IPS DF 19.7 (cell line): Measurements from ENCODE around the gene NDUFB10.

Experiments used
- DNase-seq: peaks from one replicate; pipeline ENCODE4 v3.0.0-alpha.2; 2013; ENCODE audit warnings: low read depth, low spot score

Gene NDUFB10

DNA sequence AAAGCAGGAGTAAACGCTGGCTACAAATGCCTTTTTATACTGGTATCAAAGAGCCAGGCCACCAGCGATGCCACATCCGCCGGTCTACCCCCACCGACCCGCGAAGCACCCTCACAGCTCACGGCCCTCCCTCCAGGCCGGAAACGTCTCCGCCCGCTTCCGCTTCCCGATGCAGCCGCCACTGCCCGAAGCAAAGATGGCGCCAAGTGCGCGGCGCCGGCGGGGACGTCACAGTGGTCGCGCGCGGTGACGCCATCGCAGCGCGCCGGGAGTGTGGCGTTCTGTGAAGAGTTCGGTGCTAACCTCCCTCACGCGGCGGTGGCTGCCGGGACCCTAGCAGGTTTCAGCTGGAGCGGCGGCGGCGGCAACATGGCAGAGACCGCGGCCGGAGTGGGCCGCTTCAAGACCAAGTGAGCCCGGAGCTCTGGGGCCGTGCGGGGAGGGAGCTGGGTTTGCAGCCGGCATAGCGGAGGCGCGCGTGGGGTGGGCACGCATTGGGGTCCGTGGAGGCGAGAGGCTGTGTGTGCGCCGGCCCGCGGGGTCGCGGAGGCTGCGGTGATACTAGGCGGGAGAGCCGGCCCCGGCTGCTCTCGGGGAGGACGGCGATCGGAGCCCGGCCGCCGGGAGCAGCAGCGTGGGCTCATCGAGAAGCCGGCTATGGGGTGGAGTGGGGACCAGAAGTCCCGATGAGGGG lies 12.6 kb downstream of the NDUFB10 start, which contains the start of gene TBL3:
TBL3 (plus strand) TSS at position 258 of the 694 bp plus-strand sequence; CDS start at position 370, 112 bp downstream.
- DNase-seq, result no peak

DNA sequence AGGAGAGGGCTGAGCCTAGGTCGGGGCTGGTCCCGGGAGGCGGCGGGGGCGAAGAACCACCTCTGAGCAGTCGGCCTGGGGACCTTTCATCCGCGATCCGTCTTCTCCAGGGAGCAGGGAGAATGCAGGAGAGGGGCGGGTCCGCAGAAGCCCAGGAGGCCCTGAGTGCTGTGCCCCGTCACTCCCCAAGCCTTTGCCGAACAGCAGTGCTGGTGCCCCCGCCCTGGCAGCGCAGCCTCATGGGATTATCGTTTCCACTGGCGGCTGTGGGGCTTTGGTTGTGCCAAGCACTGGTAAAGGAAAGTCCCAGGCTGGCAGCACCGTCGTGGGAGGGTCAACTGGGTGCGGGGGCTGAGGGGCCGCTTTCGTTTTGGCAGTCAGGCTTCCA lies 13.1 kb downstream of the NDUFB10 start:
- no peak for DNase-seq

DNA sequence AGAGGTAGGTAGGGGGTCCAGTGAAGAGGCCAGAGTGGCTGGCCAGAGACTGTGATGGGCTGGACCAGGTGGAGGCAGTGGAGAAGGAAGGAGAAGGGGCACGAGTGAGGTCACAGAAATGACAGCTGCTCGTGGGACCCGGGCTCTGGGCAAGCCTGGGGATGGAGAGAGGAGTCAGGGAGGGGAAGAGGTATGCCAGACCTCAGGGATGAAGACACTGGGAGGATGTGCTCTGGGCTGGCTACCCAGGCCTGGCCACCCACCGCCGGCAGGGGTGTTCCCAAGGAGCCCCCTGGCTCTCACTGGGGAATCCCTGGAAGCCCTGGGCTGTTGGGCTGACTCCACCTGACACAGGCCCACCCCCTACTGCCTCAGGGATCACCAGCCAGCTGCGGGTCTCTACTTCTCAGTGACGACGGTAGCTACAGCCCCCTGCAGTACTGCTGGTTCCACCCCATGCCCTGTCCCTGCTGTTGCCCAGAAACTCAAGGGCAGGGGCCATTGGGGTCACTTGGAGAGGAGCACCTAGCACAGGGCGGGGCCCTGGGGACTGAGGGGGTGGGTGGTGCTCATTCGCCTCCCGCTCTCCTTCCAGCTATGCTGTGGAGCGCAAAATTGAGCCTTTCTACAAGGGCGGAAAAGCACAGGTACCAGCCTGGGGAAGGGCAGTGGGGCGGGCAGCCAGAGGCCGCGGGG lies 14.3 kb downstream of the NDUFB10 start:
- no peak for DNase-seq

DNA sequence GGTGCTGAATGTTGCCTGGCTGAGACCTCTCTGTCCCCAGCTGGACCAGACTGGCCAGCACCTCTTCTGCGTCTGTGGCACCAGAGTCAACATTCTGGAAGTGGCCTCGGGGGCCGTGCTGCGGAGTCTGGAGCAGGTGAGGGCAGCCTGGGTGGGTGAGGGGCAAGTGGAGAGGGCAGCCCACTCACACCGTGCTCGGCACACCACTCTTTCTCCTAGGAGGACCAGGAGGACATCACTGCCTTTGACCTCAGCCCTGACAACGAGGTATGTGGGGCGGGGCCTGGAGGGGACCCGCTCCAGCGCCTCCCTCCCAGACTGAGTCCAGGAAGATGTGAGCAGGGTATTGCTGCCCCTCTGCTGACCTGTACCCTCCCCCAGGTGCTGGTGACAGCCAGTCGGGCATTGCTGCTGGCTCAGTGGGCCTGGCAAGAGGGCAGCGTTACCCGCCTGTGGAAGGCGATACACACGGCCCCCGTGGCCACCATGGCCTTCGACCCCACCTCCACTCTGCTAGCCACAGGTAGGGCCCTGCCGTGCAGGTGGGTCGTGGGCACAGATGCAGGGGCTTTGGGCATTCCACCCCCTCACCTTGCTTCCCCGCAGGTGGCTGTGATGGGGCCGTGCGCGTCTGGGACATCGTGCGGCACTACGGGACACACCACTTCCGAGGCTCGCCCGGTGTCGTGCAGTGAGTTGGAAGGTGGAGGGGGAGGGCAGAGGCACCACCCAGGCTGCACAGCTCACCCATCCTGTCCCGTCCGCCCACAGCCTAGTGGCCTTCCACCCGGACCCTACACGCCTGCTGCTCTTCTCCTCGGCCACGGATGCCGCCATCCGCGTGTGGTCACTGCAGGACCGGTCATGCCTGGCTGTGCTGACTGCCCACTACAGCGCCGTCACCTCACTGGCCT lies 15.1 kb downstream of the NDUFB10 start:
- no peak for DNase-seq

DNA sequence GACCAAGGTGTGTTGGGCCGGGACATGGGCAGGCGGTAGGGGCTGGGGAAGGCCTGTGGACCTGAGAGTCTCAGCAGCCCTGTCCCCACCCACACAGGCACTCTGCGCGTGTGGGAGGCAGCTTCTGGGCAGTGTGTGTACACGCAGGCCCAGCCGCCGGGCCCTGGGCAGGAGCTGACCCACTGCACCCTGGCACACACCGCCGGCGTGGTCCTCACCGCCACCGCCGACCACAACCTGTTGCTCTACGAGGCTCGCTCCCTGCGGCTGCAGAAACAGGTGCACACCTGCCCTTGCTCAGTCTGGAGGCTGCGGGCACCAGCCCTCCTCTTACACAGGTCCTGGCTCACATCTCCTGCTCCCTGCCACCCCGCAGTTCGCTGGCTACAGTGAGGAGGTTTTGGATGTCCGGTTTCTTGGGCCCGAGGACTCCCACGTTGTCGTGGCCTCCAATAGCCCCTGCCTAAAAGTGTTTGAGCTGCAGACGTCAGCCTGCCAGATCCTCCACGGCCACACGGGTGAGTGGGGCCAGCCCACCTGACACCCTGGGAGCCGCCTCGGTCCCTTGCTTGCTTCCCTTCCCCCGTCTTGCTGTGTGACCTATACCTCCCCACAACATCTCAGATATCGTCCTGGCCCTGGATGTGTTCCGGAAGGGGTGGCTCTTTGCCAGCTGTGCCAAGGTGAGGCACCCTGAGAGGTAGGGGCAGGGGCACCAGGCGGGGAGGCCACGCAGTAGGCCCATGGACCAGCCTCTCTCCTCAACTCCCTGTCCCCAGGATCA lies 16.3 kb downstream of the NDUFB10 start:
- no peak for DNase-seq

DNA sequence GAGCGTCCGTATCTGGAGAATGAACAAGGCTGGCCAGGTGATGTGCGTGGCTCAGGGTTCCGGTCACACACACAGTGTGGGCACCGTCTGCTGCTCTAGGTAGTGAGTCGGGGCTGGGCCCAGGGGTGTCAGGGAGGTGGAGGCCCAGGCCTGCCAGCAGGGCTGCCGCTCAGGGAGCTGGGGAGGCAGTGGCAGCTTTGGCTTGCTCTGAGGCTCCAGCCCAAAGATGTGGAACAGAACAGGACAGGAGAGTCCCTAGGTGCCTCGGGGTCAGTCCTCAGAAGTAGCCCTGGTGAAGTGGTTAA lies 16.8 kb downstream of the NDUFB10 start:
- no peak for DNase-seq

DNA sequence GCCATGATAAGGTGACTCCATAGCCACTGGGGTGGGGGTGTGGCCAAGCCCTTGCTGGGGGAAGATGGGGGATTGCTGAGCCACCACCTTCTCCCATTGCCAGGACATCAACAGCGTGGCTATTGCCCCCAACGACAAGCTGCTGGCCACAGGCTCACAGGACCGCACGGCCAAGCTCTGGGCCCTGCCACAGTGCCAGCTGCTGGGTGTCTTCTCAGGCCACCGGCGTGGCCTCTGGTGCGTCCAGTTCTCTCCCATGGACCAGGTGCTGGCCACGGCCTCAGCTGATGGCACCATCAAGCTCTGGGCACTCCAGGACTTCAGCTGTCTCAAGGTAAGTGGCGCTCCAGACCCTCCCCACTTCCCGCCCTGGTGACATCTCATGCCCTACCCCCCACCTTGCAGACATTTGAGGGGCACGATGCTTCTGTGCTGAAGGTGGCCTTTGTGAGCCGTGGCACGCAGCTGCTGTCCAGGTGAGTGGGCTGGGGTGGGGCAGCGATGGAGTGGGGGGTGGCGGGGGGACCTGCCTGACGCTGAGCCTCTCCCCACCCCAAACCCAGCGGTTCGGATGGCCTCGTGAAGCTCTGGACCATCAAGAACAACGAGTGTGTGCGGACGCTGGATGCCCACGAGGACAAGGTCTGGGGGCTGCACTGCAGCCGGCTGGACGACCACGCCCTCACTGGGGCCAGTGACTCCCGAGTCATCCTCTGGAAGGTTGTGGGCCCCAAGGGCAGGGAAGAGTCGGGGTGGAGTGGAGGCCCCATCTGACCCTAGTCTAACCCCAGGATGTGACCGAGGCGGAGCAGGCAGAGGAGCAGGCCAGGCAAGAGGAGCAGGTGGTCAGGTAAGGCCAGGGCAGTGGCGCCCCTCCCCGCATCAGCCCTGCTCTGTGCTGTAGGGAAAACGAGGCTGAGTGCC lies 17.9 kb downstream of the NDUFB10 start:
- no peak for DNase-seq

DNA sequence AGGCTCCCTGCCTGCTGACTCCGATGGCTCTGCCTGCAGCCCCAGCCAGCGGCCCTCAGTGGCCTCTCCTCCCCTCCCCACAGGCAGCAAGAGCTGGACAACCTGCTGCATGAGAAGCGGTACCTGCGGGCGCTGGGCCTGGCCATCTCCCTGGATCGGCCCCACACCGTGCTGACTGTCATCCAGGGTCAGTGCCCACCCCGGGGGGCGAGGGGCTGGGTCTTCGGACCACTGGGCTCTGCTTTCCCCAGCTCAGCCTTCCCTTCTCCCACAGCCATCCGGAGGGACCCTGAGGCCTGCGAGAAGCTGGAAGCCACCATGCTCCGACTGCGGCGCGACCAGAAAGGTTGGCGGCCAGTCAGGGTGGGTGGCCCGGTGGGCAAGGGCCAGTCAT lies 18.5 kb downstream of the NDUFB10 start:
- no peak for DNase-seq

DNA sequence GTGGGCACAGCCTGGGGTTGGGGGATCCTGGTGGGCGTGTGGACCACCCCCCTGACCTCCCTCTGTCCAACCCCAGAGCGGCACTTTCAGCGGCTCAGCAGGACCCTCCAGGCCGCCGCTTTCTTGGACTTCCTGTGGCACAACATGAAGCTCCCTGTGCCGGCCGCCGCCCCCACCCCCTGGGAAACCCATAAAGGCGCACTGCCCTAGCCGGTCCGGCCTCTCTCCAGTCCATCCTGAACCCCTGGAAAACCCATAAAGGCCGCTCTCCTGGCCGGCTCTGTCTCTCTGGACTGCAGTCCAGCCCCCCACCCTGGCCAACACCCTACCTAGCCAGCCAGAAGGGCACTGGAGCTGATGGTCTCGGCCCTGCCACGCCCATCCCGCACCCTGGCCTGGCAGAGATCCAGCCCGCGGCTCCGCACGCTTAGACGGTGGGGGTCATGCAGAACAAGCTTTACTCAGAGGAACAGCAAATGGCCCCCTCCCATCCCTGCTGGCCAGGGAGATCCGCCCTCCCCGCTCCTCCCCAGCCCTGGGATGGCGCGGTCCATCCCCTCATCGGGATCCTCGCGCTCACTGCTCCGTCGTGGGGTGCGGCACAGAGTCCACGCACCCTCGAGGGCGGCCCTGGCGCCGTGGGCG lies 19.3 kb downstream of the NDUFB10 start:
- no peak for DNase-seq

DNA sequence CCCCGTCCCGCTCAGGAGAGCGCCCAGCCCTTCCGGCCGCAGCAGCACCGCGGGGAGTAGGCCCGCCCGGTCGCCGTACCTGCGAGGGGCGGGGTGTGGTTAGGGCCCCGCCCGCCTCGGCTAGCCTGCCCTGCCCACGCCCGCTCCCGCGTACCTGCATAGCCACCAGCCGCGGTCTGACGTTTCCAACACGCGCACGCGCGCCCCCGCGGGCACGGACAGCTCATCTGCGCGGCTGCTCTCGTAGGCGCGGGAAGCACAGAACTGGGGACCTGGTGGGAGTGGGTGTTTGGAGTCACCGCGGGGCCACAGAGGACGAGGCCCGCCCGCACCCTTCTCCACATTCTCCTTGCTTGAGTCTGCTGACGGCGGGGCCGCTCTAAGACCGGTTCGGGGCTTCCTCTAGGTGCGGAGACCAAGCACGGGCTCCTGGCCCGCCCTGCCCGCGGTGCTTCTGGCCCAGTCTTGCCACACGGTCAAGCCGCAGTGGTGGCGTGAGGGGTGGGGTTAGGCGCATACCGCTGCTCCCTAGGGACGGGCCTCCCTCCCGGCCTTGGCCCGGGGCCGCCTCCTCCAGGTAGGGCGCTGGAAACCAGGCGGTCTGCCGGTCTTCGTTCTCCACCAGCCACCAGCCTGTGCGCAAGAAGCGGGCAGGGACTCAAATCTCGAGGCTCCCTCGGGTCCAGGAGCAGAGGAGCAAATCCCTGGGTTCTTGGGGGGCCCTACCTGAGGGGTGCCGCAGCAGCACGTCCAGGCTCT lies 20.1 kb downstream of the NDUFB10 start:
- no peak for DNase-seq

DNA sequence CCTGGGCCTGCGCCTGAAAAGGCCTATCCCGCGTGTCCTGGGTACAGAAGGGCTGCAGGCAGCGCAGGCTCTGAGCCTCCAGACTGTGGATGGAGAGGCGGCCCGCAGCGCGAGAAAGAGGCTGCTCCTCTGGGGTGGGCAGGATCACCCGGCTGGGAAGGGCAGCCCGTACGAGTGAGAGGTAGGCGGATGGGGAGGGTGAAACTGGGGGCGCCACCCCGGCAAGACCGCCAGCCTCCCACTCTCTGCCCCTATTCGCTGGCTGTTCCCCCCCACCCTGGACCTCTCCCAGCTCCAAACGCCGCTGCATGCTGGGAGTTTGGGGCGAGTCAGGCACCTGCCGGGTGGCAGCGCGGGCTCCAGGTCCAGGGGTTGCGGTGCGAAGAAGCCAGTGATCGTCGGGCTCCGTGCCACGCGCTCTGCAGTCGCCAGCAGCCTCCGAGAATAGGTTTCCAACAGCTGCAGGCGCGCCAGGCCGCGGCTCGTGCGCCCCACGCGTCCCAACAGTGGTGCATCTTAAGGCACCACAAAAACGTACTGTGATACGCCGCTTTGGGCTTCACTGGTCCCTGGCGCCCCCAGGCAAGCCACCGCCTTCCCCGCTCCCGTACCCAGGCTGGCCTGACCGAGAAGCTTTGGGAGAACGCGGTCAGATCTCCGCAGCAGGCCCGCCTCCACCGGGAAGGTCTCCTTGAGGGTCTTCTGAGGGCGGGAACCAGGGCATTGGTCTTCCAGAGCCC lies 20.9 kb downstream of the NDUFB10 start:
- DNase-seq, result no peak

DNA sequence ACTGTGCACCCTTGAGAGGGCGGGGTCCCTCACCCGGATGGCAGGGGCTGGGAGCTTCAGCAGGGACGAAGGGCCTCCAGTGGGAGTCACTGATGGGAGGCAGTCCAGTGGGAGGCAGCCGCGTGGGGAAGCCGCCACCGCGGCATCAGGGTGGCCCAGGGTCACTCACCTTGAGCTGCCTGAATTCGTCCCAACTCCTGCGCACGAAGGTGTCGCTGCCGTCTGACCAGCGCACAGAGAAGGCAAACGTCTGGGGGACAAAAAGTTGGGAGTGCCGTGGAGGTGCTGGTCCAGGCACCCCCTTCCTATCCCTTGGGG lies 21.4 kb downstream of the NDUFB10 start:
- DNase-seq, result no peak

DNA sequence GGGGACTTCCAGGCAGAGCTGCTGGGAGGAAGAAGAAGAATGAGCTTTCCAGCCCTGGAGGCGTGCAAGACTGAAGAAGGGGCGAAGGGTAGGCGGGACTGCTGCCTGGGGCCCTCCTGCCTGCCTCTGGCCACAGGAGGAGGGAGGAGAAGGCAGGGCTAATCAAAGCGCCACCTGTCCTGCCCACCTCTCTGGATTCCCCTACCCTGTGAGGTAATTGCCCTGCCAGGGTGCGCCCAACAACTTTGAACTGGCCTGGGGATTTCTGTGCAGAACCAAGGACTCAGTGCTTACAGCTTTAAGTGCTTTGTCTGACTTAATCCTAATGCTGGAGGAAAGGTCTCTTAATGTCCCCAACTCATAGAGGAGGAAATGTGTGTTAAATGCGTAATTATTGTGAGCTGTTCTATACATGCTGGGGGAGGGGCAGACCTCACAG lies 22.1 kb downstream of the NDUFB10 start, which contains the start of gene NOXO1:
NOXO1 (minus strand) TSS at position 72 of the 439 bp plus-strand sequence. CDS start 290 bp downstream, outside the sequence.
- DNase-seq, result no peak

DNA sequence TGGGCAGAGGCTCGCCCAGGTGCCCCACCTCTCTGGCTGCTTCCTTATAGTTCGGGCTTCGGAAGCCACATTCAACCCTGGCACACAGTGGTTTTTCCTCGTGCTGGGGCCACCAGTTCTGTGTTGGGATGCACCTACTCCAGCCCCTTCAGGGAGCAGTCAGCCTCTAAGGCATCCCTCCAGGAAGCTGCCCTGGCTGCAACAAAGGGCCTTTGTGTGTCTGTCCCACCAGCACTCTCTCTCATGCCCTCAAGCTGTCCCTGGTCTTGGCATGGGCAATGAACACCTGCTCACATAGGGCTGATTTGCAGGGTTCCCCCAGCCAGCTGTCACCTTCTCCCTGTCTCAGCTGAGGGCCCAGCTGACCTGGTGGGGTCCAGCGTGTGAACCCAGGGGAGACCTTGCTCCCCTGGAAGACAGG lies 22.7 kb downstream of the NDUFB10 start:
- DNase-seq, result no peak

DNA sequence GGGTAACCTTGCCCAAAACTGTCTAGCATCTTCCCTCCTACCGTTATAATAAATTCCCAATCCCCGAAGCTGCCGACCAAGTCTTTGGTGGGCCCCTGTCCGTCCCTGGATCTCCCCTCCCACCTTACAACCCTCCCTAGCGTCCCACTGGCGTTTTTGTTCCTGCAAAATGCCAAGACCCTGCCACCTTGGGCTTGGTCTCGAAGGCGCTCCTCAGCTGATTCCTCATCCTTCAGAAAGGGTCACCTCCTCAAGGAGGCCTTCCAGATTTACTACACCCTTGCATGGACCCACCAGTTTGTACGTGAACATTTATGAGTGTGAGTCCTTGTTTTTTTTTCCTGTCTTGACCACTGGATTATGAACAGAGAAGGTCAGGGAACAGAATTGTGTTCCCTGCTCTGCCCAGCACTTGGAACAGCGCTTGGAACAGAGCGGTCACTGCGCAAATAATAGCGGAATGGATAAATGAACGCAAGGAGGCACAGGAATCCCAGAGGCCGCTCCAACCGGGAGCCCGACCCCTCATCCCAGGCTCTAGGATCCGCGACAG lies 23.7 kb downstream of the NDUFB10 start:
- no peak for DNase-seq

DNA sequence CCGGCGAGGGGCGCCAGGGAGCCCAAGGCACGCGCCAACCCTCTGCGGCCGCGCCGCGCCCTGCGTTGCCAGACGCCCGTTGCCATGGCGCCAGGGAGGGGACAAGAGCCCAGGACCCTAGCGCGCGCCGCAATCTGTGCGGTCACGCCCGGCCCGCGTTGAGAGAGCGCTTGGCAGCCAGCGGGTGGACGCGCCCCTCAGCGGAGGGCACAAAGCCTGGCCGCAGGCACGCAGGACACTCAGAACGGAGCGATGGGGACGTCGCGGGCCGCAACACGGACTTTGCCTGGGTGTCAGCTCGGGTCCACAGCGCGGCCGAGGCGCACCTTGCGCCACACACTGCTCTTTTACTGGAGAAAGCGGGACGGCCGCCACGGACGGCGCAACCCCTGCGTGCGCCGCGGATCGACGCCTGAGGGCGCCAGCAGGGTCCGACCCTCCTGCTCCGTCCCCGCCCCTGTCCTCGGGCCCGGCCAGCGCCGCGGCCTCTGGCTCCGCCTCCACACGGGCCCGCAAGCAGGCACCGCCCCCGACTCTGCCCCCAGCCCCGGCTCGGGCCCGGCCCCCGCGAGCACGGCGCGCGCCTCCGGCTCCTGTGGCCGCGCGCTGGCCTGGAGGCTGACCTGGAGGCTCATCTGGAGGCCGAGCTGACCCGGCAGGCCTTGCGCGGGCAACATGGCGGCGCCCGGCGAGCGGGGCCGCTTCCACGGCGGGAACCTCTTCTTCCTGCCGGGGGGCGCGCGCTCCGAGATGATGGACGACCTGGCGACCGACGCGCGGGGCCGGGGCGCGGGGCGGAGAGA lies 24.4 kb downstream of the NDUFB10 start, which contains the start of gene GFER:
GFER (plus strand) TSS at position 650 of the 803 bp plus-strand sequence; CDS start at position 676, 26 bp downstream.
- no peak for DNase-seq
